ENCODE results near the gene KDM4F.

DNA sequence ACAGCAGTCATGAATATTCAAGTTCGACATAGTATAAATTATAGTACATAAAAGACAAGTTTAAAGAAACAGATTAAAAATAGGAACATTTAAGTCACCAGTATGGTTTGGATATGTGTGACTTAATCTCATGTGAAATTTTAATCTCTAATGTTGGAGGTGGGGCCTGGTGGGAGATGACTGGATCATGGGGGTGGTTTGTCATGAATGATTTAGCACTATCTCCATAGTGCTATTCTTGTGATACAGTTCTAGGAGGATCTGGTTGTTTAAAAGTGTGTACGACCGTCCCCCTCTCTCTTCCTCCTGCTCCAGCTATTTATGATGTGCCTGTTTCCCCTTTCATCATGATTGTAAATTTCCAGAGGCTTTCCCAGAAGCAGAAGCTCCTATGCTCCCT lies 20.9 kb upstream of the KDM4F start:
- TF ChIP-seq, protein P1, sequence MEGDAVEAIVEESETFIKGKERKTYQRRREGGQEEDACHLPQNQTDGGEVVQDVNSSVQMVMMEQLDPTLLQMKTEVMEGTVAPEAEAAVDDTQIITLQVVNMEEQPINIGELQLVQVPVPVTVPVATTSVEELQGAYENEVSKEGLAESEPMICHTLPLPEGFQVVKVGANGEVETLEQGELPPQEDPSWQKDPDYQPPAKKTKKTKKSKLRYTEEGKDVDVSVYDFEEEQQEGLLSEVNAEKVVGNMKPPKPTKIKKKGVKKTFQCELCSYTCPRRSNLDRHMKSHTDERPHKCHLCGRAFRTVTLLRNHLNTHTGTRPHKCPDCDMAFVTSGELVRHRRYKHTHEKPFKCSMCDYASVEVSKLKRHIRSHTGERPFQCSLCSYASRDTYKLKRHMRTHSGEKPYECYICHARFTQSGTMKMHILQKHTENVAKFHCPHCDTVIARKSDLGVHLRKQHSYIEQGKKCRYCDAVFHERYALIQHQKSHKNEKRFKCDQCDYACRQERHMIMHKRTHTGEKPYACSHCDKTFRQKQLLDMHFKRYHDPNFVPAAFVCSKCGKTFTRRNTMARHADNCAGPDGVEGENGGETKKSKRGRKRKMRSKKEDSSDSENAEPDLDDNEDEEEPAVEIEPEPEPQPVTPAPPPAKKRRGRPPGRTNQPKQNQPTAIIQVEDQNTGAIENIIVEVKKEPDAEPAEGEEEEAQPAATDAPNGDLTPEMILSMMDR (IDR thresholded peaks at IDR 0.05) = no peak
- TF ChIP-seq POLR2A (IDR thresholded peaks at IDR 0.05) = no peak
